HepG2 (cell line): ENCODE data around the gene SCGB3A1.

Source experiments
- GABPA ChIP-seq, 2 experiments: IDR thresholded peaks; 2 replicates each; pipeline ENCODE4 v1.6.1; 2011 to 2016; ENCODE audit warnings: low read depth in 2 of 2, low read length in 1 of 2, missing biosample characterization in 1 of 2, missing genetic modification characterization in 1 of 2
- POLR2A ChIP-seq, 2 experiments: IDR thresholded peaks; 2 replicates each; pipeline ENCODE4 v1.6.1; 2011; ENCODE audit warnings: low read depth in 2 of 2, low read length in 2 of 2, mild to moderate bottlenecking in 1 of 2, moderate library complexity in 1 of 2; ENCODE audit not compliant: insufficient read depth in 1 of 2
- TF ChIP-seq, protein P1 (sequence below): sonication (generic); formaldehyde crosslinking; IDR thresholded peaks from 2 replicates; pipeline ENCODE4 v1.5.0; 2020; ENCODE audit warnings: mild to moderate bottlenecking, missing genetic modification reagents, moderate library complexity

DNA sequence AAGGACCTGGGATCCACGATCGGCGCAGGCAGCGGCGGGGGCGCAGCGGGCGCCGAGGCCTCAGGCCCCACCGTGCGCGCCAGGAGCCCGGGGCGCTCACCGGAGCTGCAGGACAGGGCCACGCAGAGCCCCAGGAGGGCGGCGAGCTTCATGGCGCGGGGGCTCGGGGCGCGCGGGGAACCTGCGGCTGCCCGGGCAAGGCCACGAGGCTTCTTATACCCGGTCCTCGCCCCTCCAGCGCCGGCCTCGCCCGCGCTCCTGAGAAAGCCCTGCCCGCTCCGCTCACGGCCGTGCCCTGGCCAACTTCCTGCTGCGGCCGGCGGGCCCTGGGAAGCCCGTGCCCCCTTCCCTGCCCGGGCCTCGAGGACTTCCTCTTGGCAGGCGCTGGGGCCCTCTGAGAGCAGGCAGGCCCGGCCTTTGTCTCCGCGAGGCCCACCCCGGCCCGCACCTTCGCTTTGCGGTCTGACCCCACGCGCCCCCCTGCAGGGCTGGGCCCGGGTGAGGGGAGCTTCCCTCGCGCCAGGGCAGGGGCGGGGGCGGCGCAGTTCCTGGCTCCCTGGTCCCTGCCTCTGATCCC, at the start of gene SCGB3A1:
- TF ChIP-seq, protein P1, sequence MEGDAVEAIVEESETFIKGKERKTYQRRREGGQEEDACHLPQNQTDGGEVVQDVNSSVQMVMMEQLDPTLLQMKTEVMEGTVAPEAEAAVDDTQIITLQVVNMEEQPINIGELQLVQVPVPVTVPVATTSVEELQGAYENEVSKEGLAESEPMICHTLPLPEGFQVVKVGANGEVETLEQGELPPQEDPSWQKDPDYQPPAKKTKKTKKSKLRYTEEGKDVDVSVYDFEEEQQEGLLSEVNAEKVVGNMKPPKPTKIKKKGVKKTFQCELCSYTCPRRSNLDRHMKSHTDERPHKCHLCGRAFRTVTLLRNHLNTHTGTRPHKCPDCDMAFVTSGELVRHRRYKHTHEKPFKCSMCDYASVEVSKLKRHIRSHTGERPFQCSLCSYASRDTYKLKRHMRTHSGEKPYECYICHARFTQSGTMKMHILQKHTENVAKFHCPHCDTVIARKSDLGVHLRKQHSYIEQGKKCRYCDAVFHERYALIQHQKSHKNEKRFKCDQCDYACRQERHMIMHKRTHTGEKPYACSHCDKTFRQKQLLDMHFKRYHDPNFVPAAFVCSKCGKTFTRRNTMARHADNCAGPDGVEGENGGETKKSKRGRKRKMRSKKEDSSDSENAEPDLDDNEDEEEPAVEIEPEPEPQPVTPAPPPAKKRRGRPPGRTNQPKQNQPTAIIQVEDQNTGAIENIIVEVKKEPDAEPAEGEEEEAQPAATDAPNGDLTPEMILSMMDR (CRISPR knock-in tag): no peak
- TF ChIP-seq POLR2A (IDR thresholded peaks at IDR 0.05; ENCODE audit: insufficient read depth in 1 of 2, low read depth in 2 of 2, low read length in 2 of 2): no peak
- no peak for TF ChIP-seq GABPA (IDR thresholded peaks at IDR 0.05; ENCODE audit: low read depth, low read length)
- TF ChIP-seq GABPA (CRISPR knock-in tag; IDR thresholded peaks at IDR 0.05; ENCODE audit: low read depth): no peak
